GM13976 (cell line): ENCODE data around the gene C5orf63.
"Not testable (repeated sequence)": the region's sequence is repeated elsewhere in the genome, so short reads cannot be mapped to it uniquely, and the experiment has no call there.

ENCODE experiments used
- DNase-seq: peaks from one replicate; pipeline ENCODE4 v3.0.0; 2012; ENCODE audit warnings: low spot score
- in situ Hi-C: fragments of 300-500 bp; cut with MboI; formaldehyde crosslinking; loops from one replicate; pipeline ENCODE4 v1.12.0; 2022; ENCODE audit warnings: low sequenced_read_pairs, mixed read lengths, inconsistent platforms; ENCODE audit not compliant: unreplicated experiment
- TF ChIP-seq, protein P1 (sequence below): IDR thresholded peaks from 2 replicates; pipeline ENCODE4 v1.5.1; 2012; ENCODE audit warnings: borderline replicate concordance, mild to moderate bottlenecking; ENCODE audit not compliant: insufficient read depth; ENCODE audit errors: extremely low read depth, missing control alignments, control extremely low read depth

C5orf63 gene

DNA sequence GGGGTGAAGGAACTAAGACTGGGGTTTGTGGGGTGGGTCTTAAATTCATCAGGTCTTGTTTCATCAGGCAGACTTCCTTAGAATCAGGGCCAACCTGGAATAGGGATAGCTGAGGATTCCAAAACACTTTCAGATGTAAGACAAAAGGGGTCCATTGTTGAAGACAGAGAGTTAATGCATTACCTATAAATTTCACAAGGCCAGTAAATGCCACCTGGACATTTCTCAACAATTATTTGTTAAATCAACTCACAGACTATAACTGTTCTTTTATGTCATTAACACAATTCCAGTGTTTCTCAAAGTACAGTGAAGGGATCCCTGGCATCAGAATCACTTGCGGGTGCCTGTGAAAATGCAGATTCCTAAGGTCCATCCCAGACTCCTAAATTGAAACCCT lies 45.8 kb downstream of the C5orf63 start:
- no peak for DNase-seq
- in situ Hi-C loops = no loop called here
- TF ChIP-seq, protein P1, sequence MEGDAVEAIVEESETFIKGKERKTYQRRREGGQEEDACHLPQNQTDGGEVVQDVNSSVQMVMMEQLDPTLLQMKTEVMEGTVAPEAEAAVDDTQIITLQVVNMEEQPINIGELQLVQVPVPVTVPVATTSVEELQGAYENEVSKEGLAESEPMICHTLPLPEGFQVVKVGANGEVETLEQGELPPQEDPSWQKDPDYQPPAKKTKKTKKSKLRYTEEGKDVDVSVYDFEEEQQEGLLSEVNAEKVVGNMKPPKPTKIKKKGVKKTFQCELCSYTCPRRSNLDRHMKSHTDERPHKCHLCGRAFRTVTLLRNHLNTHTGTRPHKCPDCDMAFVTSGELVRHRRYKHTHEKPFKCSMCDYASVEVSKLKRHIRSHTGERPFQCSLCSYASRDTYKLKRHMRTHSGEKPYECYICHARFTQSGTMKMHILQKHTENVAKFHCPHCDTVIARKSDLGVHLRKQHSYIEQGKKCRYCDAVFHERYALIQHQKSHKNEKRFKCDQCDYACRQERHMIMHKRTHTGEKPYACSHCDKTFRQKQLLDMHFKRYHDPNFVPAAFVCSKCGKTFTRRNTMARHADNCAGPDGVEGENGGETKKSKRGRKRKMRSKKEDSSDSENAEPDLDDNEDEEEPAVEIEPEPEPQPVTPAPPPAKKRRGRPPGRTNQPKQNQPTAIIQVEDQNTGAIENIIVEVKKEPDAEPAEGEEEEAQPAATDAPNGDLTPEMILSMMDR = no peak

- in situ Hi-C loops = no loop called here
- no peak for DNase-seq
- TF ChIP-seq, protein P1 = no peak
These were observed 47.1 kb downstream of the C5orf63 start for GRCh38 chr5:127026166-127026565.

GRCh38 chr5:127025467-127025866 lies 47.8 kb downstream of the C5orf63 start:
- in situ Hi-C loops = no loop called here
- TF ChIP-seq, protein P1 = no peak
- no peak for DNase-seq

- in situ Hi-C loops = no loop called here
- no peak for DNase-seq
- TF ChIP-seq, protein P1 = no peak
These were observed 48.5 kb downstream of the C5orf63 start for GRCh38 chr5:127024821-127025220.

DNA sequence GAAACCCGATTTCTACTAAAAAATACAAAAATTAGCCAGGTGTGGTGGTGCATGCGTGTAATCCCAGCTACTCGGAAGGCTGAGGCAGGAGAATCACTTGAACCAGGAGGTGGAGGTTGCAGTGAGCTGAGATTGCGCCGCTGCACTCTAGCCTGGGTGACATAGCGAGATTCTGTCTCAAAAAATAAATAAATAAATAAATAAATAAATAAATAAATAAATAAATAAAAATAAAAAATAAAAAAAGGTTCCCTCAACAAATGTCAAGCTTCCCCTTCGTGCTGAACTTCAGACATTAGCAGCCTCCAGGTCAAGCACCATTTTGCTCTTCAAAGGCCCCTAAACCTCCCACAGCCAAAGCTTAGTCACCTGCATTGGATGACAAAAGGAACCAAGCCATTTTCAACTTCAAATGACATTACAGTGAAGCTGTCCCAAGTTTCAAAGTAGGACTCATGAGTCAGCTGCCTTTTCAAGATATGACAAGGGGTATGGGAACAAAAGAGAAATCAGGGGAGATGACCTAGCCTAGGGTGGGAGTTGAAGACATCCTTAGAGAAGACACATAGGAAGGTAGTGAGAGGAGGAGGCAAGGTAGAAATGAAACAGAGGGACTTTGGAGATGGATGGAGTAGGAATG lies 49.6 kb downstream of the C5orf63 start:
- in situ Hi-C loops, DNase-seq: not testable (repeated sequence)

DNA sequence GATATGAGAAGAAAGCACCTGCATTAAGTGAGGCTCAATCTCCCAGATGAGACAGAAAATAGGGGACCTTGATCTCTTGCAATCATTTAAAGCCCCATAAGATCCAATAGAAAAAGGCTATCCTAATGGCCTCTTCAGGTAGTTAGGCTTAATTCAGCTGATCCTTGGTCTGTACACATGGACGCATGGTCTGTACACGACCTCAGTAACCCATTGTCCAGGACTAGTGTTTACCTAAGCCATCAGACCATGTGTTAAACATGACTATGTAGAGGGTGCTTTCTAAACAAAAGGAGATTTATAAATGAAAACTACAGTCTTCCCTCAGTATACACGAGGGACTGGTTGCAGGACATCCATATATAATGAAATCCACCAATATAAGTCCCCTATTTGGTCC lies 50.5 kb downstream of the C5orf63 start:
- TF ChIP-seq, protein P1 = no peak
- DNase-seq = no peak
- in situ Hi-C loops = no loop called here

- TF ChIP-seq, protein P1 = no peak
- no peak for DNase-seq
- in situ Hi-C loops = no loop called here
These were observed 53.4 kb downstream of the C5orf63 start for GRCh38 chr5:127019928-127020327.

GRCh38 chr5:127016722-127017121 lies 56.6 kb downstream of the C5orf63 start:
- in situ Hi-C loops, DNase-seq: not testable (repeated sequence)
